GM23338 (cell line): ENCODE data around the gene KCNMB4. TPM values are rescaled to one million over a fixed set of nuclear protein-coding genes. Genes with fewer than 3 reads are reported as not detected.

Source experiments
- ATAC-seq: fragments of 200-7000 bp; cut with Tn5 transposase; 3 replicates; pipeline ENCODE4 v1.9.1; 2020
- DNase-seq: peaks from one replicate; pipeline ENCODE4 v3.0.0-alpha.2; 2015; ENCODE audit warnings: low spot score
- H2AFZ ChIP-seq: fragments of 200-600 bp; sonication (generic); 2 replicates; pipeline ENCODE4 v1.8.0; 2016; ENCODE audit warnings: antibody characterized with exemption, mild to moderate bottlenecking, moderate library complexity
- H3F3A ChIP-seq: fragments of 200-600 bp; sonication (generic); replicated peaks from 2 replicates; pipeline ENCODE4 v1.8.0; 2017; ENCODE audit warnings: antibody characterized with exemption, mixed run types, low read depth
- H3K27ac ChIP-seq: fragments of 200-600 bp; sonication (generic); 2 replicates; pipeline ENCODE4 v1.6.1; 2016; ENCODE audit warnings: low read depth
- H3K27me3 ChIP-seq: fragments of 200-600 bp; sonication (generic); 2 replicates; pipeline ENCODE4 v1.8.0; 2016; ENCODE audit warnings: mild to moderate bottlenecking, mixed run types, moderate library complexity; ENCODE audit not compliant: insufficient read depth
- H3K36me3 ChIP-seq: fragments of 200-600 bp; sonication (generic); 2 replicates; pipeline ENCODE4 v1.8.0; 2016; ENCODE audit warnings: mild to moderate bottlenecking; ENCODE audit not compliant: insufficient read depth
- H3K4me1 ChIP-seq: fragments of 200-600 bp; sonication (generic); 2 replicates; pipeline ENCODE4 v1.8.0; 2016; ENCODE audit warnings: mild to moderate bottlenecking, moderate library complexity; ENCODE audit not compliant: insufficient read depth
- H3K4me2 ChIP-seq: fragments of 200-600 bp; sonication (generic); 2 replicates; pipeline ENCODE4 v1.7.1; 2017; ENCODE audit warnings: mixed run types
- H3K4me3 ChIP-seq: fragments of 200-600 bp; sonication (generic); 2 replicates; pipeline ENCODE4 v1.6.1; 2016; ENCODE audit warnings: mixed run types
- H3K79me2 ChIP-seq: fragments of 200-600 bp; sonication (generic); replicated peaks from 2 replicates; pipeline ENCODE4 v1.8.0; 2017; ENCODE audit warnings: mild to moderate bottlenecking; ENCODE audit not compliant: insufficient read depth
- H3K9me2 ChIP-seq: fragments of 200-600 bp; sonication (generic); 2 replicates; pipeline ENCODE4 v1.8.0; 2017; ENCODE audit not compliant: insufficient read depth
- H4K20me1 ChIP-seq: fragments of 200-600 bp; sonication (generic); replicated peaks from 2 replicates; pipeline ENCODE4 v1.8.0; 2017; ENCODE audit warnings: mild to moderate bottlenecking; ENCODE audit not compliant: insufficient read depth
- H3K27ac Mint-ChIP-seq: 2 replicates; pipeline ENCODE4 v1.8.0; 2020; ENCODE audit warnings: inconsistent platforms, mild to moderate bottlenecking, moderate library complexity, mixed read lengths
- H3K27me3 Mint-ChIP-seq: 3 replicates; pipeline ENCODE4 v1.8.0; 2022; ENCODE audit warnings: low read depth, mild to moderate bottlenecking, moderate library complexity, mixed read lengths, inconsistent platforms; ENCODE audit not compliant: insufficient read depth, poor library complexity
- H3K36me3 Mint-ChIP-seq: 3 replicates; pipeline ENCODE4 v1.8.0; 2021; ENCODE audit warnings: low read depth, mild to moderate bottlenecking, inconsistent platforms, moderate library complexity, mixed read lengths
- H3K4me1 Mint-ChIP-seq: 3 replicates; pipeline ENCODE4 v1.8.0; 2020; ENCODE audit warnings: mild to moderate bottlenecking, inconsistent platforms, mixed read lengths
- H3K4me3 Mint-ChIP-seq: 3 replicates; pipeline ENCODE4 v1.8.0; 2021; ENCODE audit warnings: moderate library complexity, mild to moderate bottlenecking, inconsistent platforms, mixed read lengths
- H3K9me3 Mint-ChIP-seq: 3 replicates; pipeline ENCODE4 v1.8.0; 2020; ENCODE audit warnings: moderate library complexity, mild to moderate bottlenecking, inconsistent platforms, mixed read lengths
- CREB1 ChIP-seq: fragments of 250-450 bp; sonication (Bioruptor Pico); IDR thresholded peaks from 2 replicates; pipeline ENCODE4 v1.5.0; 2020; ENCODE audit warnings: low read depth, mild to moderate bottlenecking, moderate library complexity
- CTCF ChIP-seq, 2 experiments: fragments of 200-600 bp in 1 of 2; sonication (generic) in 1 of 2; conservative IDR thresholded peaks; 2 replicates each; pipeline versions ENCODE4 v1.5.1 to v1.6.1; 2016 to 2017; ENCODE audit warnings: antibody characterized with exemption in 2 of 2, low read depth in 2 of 2, mild to moderate bottlenecking in 2 of 2, moderate library complexity in 1 of 2
- EZH2phosphoT487 ChIP-seq: fragments of 200-600 bp; sonication (generic); IDR thresholded peaks from one replicate; pipeline ENCODE4 v1.8.1; 2018; ENCODE audit warnings: antibody characterized with exemption; ENCODE audit not compliant: unreplicated experiment
- JUNB ChIP-seq: IDR thresholded peaks from one replicate; pipeline ENCODE4 v1.6.1; 2016; ENCODE audit warnings: antibody characterized with exemption; ENCODE audit not compliant: unreplicated experiment
- POLR2AphosphoS5 ChIP-seq: IDR thresholded peaks from 2 replicates; pipeline ENCODE4 v1.6.1; 2016; ENCODE audit warnings: antibody characterized with exemption, low read depth
- ZNF114 ChIP-seq: fragments of 250-450 bp; sonication (Bioruptor Pico); IDR thresholded peaks from 2 replicates; pipeline ENCODE4 v1.5.0; 2020; ENCODE audit warnings: mild to moderate bottlenecking, moderate library complexity
- ZNF331 ChIP-seq: fragments of 250-450 bp; sonication (Bioruptor Pico); IDR thresholded peaks from 2 replicates; pipeline ENCODE4 v1.5.0; 2020; ENCODE audit warnings: low read depth, mild to moderate bottlenecking, moderate library complexity
- polyA plus RNA-seq: library from polyadenylated mRNA; unstranded; fragments of >200 nt; fragmentation: Nextera tagmentation; extraction: Ambion mirVana; gene quantifications from 2 replicates; pipeline ENCODE4 v1.2.1, GENCODE V29; 2016
- total RNA-seq: library from RNA; depleted of rRNA; stranded (reverse); fragments of >200 nt; shearing (Covaris generic); gene quantifications from 2 replicates; pipeline ENCODE4 v1.2.3, GENCODE V29; 2014
- TF ChIP-seq, protein P1 (sequence below): IDR thresholded peaks from one replicate; pipeline ENCODE4 v1.6.1; 2018; ENCODE audit warnings: antibody characterized with exemption; ENCODE audit not compliant: unreplicated experiment
- TF ChIP-seq, protein P2 (sequence below): IDR thresholded peaks from 2 replicates; pipeline ENCODE4 v1.6.1; 2016; ENCODE audit warnings: antibody characterized with exemption

KCNMB4 gene
- total and polyA plus RNA-seq, 2 experiments from 2014 or later, result 9.4 to 14.7 TPM

- no peak for TF ChIP-seq CTCF (conservative IDR thresholded peaks at IDR 0.05; ENCODE audit: low read depth in 2 of 2)
- no peak for TF ChIP-seq ZNF331
- TF ChIP-seq CREB1, result no peak
- no peak for TF ChIP-seq ZNF114
- no peak for TF ChIP-seq POLR2AphosphoS5
These were observed 85.4 kb downstream of the KCNMB4 start (continued) for GRCh38 chr12:70451528-70451927.

- Histone ChIP-seq H4K20me1 (no peaks in the 10 kb centered on the region), H3K79me2 (no peaks in the 10 kb centered on the region), H3K36me3 (no peaks in the 10 kb centered on the region), H3K4me3 (no peak overlapping the region), H3F3A (no peaks in the 10 kb centered on the region), H3K27me3 (no peaks in the 10 kb centered on the region), H3K4me2 (no peak overlapping the region), H2AFZ (no peak overlapping the region), H3K27ac (no peak overlapping the region), H3K4me1 (no peaks in the 10 kb centered on the region), H3K9me2 (peaks cover 20% of the 10 kb centered on the region)
- Mint-ChIP-seq H3K4me1 (no peaks in the 10 kb centered on the region), H3K27ac (no peak overlapping the region), H3K9me3 (peaks cover 45% of the 10 kb centered on the region), H3K4me3 (no peak overlapping the region), H3K36me3 (peaks cover 19% of the 10 kb centered on the region; the same call in 1 of the 3 replicates), H3K27me3 (no peaks in the 10 kb centered on the region)
- ATAC-seq (no peak), DNase-seq (no peak)
- TF ChIP-seq, protein P1, sequence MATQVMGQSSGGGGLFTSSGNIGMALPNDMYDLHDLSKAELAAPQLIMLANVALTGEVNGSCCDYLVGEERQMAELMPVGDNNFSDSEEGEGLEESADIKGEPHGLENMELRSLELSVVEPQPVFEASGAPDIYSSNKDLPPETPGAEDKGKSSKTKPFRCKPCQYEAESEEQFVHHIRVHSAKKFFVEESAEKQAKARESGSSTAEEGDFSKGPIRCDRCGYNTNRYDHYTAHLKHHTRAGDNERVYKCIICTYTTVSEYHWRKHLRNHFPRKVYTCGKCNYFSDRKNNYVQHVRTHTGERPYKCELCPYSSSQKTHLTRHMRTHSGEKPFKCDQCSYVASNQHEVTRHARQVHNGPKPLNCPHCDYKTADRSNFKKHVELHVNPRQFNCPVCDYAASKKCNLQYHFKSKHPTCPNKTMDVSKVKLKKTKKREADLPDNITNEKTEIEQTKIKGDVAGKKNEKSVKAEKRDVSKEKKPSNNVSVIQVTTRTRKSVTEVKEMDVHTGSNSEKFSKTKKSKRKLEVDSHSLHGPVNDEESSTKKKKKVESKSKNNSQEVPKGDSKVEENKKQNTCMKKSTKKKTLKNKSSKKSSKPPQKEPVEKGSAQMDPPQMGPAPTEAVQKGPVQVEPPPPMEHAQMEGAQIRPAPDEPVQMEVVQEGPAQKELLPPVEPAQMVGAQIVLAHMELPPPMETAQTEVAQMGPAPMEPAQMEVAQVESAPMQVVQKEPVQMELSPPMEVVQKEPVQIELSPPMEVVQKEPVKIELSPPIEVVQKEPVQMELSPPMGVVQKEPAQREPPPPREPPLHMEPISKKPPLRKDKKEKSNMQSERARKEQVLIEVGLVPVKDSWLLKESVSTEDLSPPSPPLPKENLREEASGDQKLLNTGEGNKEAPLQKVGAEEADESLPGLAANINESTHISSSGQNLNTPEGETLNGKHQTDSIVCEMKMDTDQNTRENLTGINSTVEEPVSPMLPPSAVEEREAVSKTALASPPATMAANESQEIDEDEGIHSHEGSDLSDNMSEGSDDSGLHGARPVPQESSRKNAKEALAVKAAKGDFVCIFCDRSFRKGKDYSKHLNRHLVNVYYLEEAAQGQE, result no peak
- TF ChIP-seq EZH2phosphoT487 (no peak), CTCF (conservative IDR thresholded peaks at IDR 0.05; ENCODE audit: low read depth in 2 of 2) (no peak), ZNF331 (no peak), ZNF114 (no peak), JUNB (no peak), CREB1 (no peak)
- TF ChIP-seq, protein P2, sequence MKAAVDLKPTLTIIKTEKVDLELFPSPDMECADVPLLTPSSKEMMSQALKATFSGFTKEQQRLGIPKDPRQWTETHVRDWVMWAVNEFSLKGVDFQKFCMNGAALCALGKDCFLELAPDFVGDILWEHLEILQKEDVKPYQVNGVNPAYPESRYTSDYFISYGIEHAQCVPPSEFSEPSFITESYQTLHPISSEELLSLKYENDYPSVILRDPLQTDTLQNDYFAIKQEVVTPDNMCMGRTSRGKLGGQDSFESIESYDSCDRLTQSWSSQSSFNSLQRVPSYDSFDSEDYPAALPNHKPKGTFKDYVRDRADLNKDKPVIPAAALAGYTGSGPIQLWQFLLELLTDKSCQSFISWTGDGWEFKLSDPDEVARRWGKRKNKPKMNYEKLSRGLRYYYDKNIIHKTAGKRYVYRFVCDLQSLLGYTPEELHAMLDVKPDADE, result no peak
These were observed 90.9 kb downstream of the KCNMB4 start for GRCh38 chr12:70456953-70457352.
